Mucosa of descending colon (tissue), 3 donors: ENCODE measurements around the gene GJB4. TPM values are rescaled to one million over a fixed set of nuclear protein-coding genes. Genes with fewer than 3 reads are reported as not detected.
A peak's percentile ranks its signal among the peaks of the same experiment; 100 is the strongest.
"Not testable (repeated sequence)": the region's sequence is repeated elsewhere in the genome, so short reads cannot be mapped to it uniquely, and the experiment has no call there.

Source experiments
- ATAC-seq: fragments of 200-7000 bp; cut with Tn5 transposase; one replicate; pipeline ENCODE4 v1.9.1; 2020; ENCODE audit warnings: mild to moderate bottlenecking, moderate library complexity
- DNase-seq, 3 donors: peaks; one replicate each; pipeline ENCODE4 v3.0.0-alpha.2; 2020
- H3K36me3 ChIP-seq: fragments of 200-600 bp; one replicate; pipeline ENCODE4 v1.8.0; 2021; ENCODE audit warnings: low read depth, mild to moderate bottlenecking
- H3K4me1 ChIP-seq: fragments of 200-600 bp; one replicate; pipeline ENCODE4 v1.8.0; 2021; ENCODE audit warnings: low read depth, mild to moderate bottlenecking
- H3K4me3 ChIP-seq: fragments of 200-600 bp; one replicate; pipeline ENCODE4 v1.8.0; 2021; ENCODE audit warnings: mild to moderate bottlenecking
- H3K9me3 ChIP-seq: fragments of 200-600 bp; one replicate; pipeline ENCODE4 v1.8.0; 2021; ENCODE audit warnings: mild to moderate bottlenecking
- CTCF ChIP-seq: fragments of 200-600 bp; IDR thresholded peaks from one replicate; pipeline ENCODE4 v1.8.0; 2022; ENCODE audit warnings: antibody characterized with exemption, mild to moderate bottlenecking
- intact Hi-C, 2 donors: fragments of 100-400 bp; cut with DNase I in 1 of 2; cut with micrococcal nuclease in 1 of 2; formaldehyde crosslinking; loops; one replicate each; pipeline versions ENCODE4 v1.11.0 to v1.11.1; 2022; cut with DNase I, micrococcal nuclease
- total RNA-seq, 3 donors: library from RNA; stranded (reverse); fragmentation: NEBNext Ultra II Directional in 2 of 3; extraction: Animal tissue kit (Norgen Biotek cat#: 25700) in 2 of 3; gene quantifications; one replicate each; pipeline versions ENCODE4 v1.2.1 to v1.2.4, GENCODE V29; 2021 to 2023
- donor health status: DM: no; HTN: no; CAD: no; lungs with moderate emphysema.
- donor health status: DM: no; HTN: no; CAD: no.
- donor health status: DM: no; HTN: yes; CAD: no.

The GJB4 gene
- total RNA-seq, 3 donors from 2014 or later = not detected

GRCh38 chr1:34763142-34763781 is 3.7 kb downstream of the GJB4 start:
- Histone ChIP-seq H3K36me3 (no peaks in the 10 kb centered on the region), H3K9me3 (no peaks in the 10 kb centered on the region), H3K4me3 (no peak overlapping the region), H3K4me1 (no peaks in the 10 kb centered on the region)
- DNase-seq = no peak
- peak; percentile 54 for ATAC-seq
- no peak for TF ChIP-seq CTCF
- intact Hi-C loops = no loop called here

- no peaks in the 10 kb centered on the region for H3K36me3 ChIP-seq
- H3K4me1 ChIP-seq = no peaks in the 10 kb centered on the region
- no peaks in the 10 kb centered on the region for H3K9me3 ChIP-seq
- ATAC-seq (no peak), DNase-seq (no peak)
- intact Hi-C loops = no loop called here
- no peak for TF ChIP-seq CTCF
- no peak overlapping the region for H3K4me3 ChIP-seq
These were observed 9.3 kb downstream of the GJB4 start for GRCh38 chr1:34768856-34769255.

- H3K9me3 ChIP-seq = no peaks in the 10 kb centered on the region
- no peak for ATAC-seq
- no peak overlapping the region for H3K4me3 ChIP-seq
- intact Hi-C loops = no loop called here
- H3K36me3 ChIP-seq = no peaks in the 10 kb centered on the region
- no peak for DNase-seq
- TF ChIP-seq CTCF = no peak
- no peaks in the 10 kb centered on the region for H3K4me1 ChIP-seq
These were observed 11.5 kb downstream of the GJB4 start for GRCh38 chr1:34770891-34771504.

GRCh38 chr1:34771573-34772371 is 12.2 kb downstream of the GJB4 start:
- Histone ChIP-seq H3K9me3 (no peaks in the 10 kb centered on the region), H3K4me1 (no peaks in the 10 kb centered on the region), H3K4me3 (no peak overlapping the region), H3K36me3 (no peaks in the 10 kb centered on the region)
- no peak for TF ChIP-seq CTCF
- no peak for DNase-seq
- intact Hi-C loops = no loop called here
- no peak for ATAC-seq

GRCh38 chr1:34773114-34773513 is 13.6 kb downstream of the GJB4 start:
- intact Hi-C loops, ATAC-seq: not testable (repeated sequence)

GRCh38 chr1:34774957-34775356 is 15.4 kb downstream of the GJB4 start:
- no peak for DNase-seq
- Histone ChIP-seq H3K36me3 (no peaks in the 10 kb centered on the region), H3K9me3 (no peaks in the 10 kb centered on the region), H3K4me1 (no peaks in the 10 kb centered on the region), H3K4me3 (no peak overlapping the region)
- TF ChIP-seq CTCF = no peak
- intact Hi-C loops = no loop called here
- no peak for ATAC-seq

More at GRCh38 chr1:34773114-34773513, 13.6 kb downstream of the GJB4 start:
- not testable (repeated sequence) for H3K4me3 ChIP-seq, H3K4me1 ChIP-seq, DNase-seq, H3K36me3 ChIP-seq, H3K9me3 ChIP-seq
